IPS-15b (cell line): Measurements from ENCODE around the gene FAF1.
"Not testable (repeated sequence)": the region's sequence is repeated elsewhere in the genome, so short reads cannot be mapped to it uniquely, and the experiment has no call there.

Experiments used
- H3K27me3 ChIP-seq: one replicate; pipeline ENCODE4 v1.6.1; 2013; ENCODE audit warnings: low read length; ENCODE audit not compliant: control insufficient read depth, insufficient read depth
- H3K36me3 ChIP-seq: one replicate; pipeline ENCODE4 v1.6.1; 2013; ENCODE audit warnings: low read length; ENCODE audit not compliant: control insufficient read depth, insufficient read depth
- H3K4me1 ChIP-seq: one replicate; pipeline ENCODE4 v1.6.1; 2013; ENCODE audit warnings: mild to moderate bottlenecking, low read length; ENCODE audit not compliant: control insufficient read depth, insufficient read depth
- H3K4me3 ChIP-seq: one replicate; pipeline ENCODE4 v1.5.1; 2013; ENCODE audit warnings: low read depth, low read length
- H3K9ac ChIP-seq: one replicate; pipeline ENCODE4 v1.6.1; 2013; ENCODE audit warnings: low read depth, mild to moderate bottlenecking, low read length
- H3K9me3 ChIP-seq: one replicate; pipeline ENCODE4 v1.6.1; 2013; ENCODE audit warnings: mild to moderate bottlenecking, low read length; ENCODE audit not compliant: control insufficient read depth, insufficient read depth

The FAF1 gene

GRCh38 chr1:50893466-50893865 lies 66.6 kb downstream of the FAF1 start:
- H3K9me3 ChIP-seq, result no peaks in the 10 kb centered on the region
- H3K9ac ChIP-seq, result no peak overlapping the region
- no peaks in the 10 kb centered on the region for H3K4me1 ChIP-seq
- no peaks in the 10 kb centered on the region for H3K36me3 ChIP-seq
- no peak overlapping the region for H3K4me3 ChIP-seq
- no peaks in the 10 kb centered on the region for H3K27me3 ChIP-seq

- not testable (repeated sequence) for H3K36me3 ChIP-seq, H3K9me3 ChIP-seq, H3K4me3 ChIP-seq, H3K4me1 ChIP-seq, H3K9ac ChIP-seq, H3K27me3 ChIP-seq
Observed at GRCh38 chr1:50887555-50887954, 72.5 kb downstream of the FAF1 start.

- H3K4me3 ChIP-seq, result no peak overlapping the region
- H3K9ac ChIP-seq, result no peak overlapping the region
- no peaks in the 10 kb centered on the region for H3K4me1 ChIP-seq
- H3K9me3 ChIP-seq, result no peaks in the 10 kb centered on the region
- H3K27me3 ChIP-seq, result no peaks in the 10 kb centered on the region
- H3K36me3 ChIP-seq, result no peaks in the 10 kb centered on the region
Observed at GRCh38 chr1:50880373-50880772, 79.7 kb downstream of the FAF1 start.

- no peak overlapping the region for H3K4me3 ChIP-seq
- H3K27me3 ChIP-seq, result no peaks in the 10 kb centered on the region
- H3K36me3 ChIP-seq, result no peaks in the 10 kb centered on the region
- H3K4me1 ChIP-seq, result no peaks in the 10 kb centered on the region
- H3K9me3 ChIP-seq, result no peaks in the 10 kb centered on the region
- H3K9ac ChIP-seq, result no peak overlapping the region
Observed at GRCh38 chr1:50879137-50879536, 80.9 kb downstream of the FAF1 start.

- no peaks in the 10 kb centered on the region for H3K9me3 ChIP-seq
- H3K9ac ChIP-seq, result no peak overlapping the region
- no peak overlapping the region for H3K4me3 ChIP-seq
- peaks cover 3% of the 10 kb centered on the region for H3K4me1 ChIP-seq
- H3K36me3 ChIP-seq, result no peaks in the 10 kb centered on the region
- no peaks in the 10 kb centered on the region for H3K27me3 ChIP-seq
Observed at GRCh38 chr1:50878434-50878833, 81.6 kb downstream of the FAF1 start.

- Histone ChIP-seq H3K4me3 (no peak overlapping the region), H3K9me3 (no peaks in the 10 kb centered on the region), H3K4me1 (peaks cover 3% of the 10 kb centered on the region), H3K36me3 (no peaks in the 10 kb centered on the region), H3K27me3 (no peaks in the 10 kb centered on the region), H3K9ac (no peak overlapping the region)
Observed at GRCh38 chr1:50877641-50878040, 82.4 kb downstream of the FAF1 start.

- H3K4me1 ChIP-seq, result peaks cover 3% of the 10 kb centered on the region
- H3K27me3 ChIP-seq, result no peaks in the 10 kb centered on the region
- no peak overlapping the region for H3K9ac ChIP-seq
- H3K4me3 ChIP-seq, result no peak overlapping the region
- no peaks in the 10 kb centered on the region for H3K9me3 ChIP-seq
- H3K36me3 ChIP-seq, result no peaks in the 10 kb centered on the region
Observed at GRCh38 chr1:50873458-50874187, 86.4 kb downstream of the FAF1 start.

DNA sequence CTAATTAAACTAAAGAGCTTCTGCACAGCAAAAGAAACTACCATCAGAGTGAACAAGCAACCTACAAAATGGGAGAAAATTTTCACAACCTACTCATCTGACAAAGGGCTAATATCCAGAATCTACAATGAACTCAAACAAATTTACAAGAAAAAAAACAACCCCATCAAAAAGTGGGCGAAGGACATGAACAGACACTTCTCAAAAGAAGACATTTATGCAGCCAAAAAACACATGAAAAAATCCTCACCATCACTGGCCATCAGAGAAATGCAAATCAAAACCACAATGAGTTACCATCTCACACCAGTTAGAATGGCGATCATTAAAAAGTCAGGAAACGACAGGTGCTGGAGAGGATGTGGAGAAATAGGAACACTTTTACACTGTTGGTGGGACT lies 95.2 kb downstream of the FAF1 start:
- not testable (repeated sequence) for H3K36me3 ChIP-seq, H3K4me3 ChIP-seq, H3K4me1 ChIP-seq, H3K9me3 ChIP-seq, H3K27me3 ChIP-seq, H3K9ac ChIP-seq

GRCh38 chr1:50861772-50862171 lies 98.3 kb downstream of the FAF1 start:
- H3K4me3 ChIP-seq, result no peak overlapping the region
- H3K4me1 ChIP-seq, result no peaks in the 10 kb centered on the region
- no peaks in the 10 kb centered on the region for H3K36me3 ChIP-seq
- H3K9ac ChIP-seq, result no peak overlapping the region
- H3K9me3 ChIP-seq, result no peaks in the 10 kb centered on the region
- no peaks in the 10 kb centered on the region for H3K27me3 ChIP-seq

DNA sequence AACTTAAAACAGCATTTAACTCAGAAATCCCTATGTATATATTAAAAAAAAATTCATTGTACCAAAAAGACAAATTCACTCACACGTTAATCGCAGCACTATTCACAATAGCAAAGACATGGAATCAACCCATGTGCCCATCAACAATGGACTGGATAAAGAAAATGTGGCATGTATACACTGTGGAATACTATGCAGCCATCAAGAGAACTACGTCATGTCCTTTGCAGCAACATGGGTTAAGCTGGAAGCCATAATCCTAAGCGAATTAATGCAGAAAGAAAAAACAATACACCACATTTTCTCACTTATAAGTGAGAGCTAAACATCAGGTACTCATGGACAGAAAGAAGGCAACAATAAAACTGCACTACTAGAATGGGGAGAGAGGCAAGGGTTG lies 99.4 kb downstream of the FAF1 start:
- no peaks in the 10 kb centered on the region for H3K9me3 ChIP-seq
- H3K9ac ChIP-seq, result no peak overlapping the region
- H3K4me1 ChIP-seq, result no peaks in the 10 kb centered on the region
- H3K4me3 ChIP-seq, result no peak overlapping the region
- H3K36me3 ChIP-seq, result no peaks in the 10 kb centered on the region
- H3K27me3 ChIP-seq, result no peaks in the 10 kb centered on the region

DNA sequence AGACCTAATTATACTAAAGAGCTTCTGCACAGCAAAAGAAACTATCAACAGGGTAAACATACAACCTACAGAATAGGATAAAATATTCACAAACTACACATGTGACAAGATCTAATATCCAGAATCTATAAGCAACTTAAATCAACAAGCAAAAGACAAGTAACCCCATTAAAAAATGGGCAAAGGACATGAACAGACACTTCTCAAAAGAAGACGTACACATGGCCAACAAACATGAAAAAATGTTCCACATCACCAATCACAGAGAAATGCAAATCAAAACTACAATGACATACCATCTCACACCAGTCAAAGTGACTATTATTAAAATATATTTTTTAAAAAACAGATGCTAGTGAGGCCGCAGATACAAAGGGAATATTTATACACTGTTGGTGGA lies 99.8 kb downstream of the FAF1 start:
- H3K4me1 ChIP-seq, result no peaks in the 10 kb centered on the region
- no peaks in the 10 kb centered on the region for H3K27me3 ChIP-seq
- H3K4me3 ChIP-seq, result no peak overlapping the region
- H3K9ac ChIP-seq, result no peak overlapping the region
- H3K36me3 ChIP-seq, result no peaks in the 10 kb centered on the region
- no peaks in the 10 kb centered on the region for H3K9me3 ChIP-seq

- H3K4me1 ChIP-seq, result no peaks in the 10 kb centered on the region
Observed at GRCh38 chr1:50859657-50860056, 100.4 kb downstream of the FAF1 start.

More at GRCh38 chr1:50859657-50860056, 100.4 kb downstream of the FAF1 start:
- Histone ChIP-seq H3K36me3 (no peaks in the 10 kb centered on the region), H3K9ac (no peak overlapping the region), H3K9me3 (no peaks in the 10 kb centered on the region), H3K27me3 (no peaks in the 10 kb centered on the region), H3K4me3 (no peak overlapping the region)
